Kidney epithelial cell (primary cell): Measurements from ENCODE around the gene PLXNA4. TPM values are rescaled to one million over a fixed set of nuclear protein-coding genes. Genes with fewer than 3 reads are reported as not detected.

Experiments used
- DNase-seq: peaks from one replicate; pipeline ENCODE4 v3.0.0-alpha.2; 2010; ENCODE audit warnings: low read depth
- H3K27me3 ChIP-seq: 2 replicates; pipeline ENCODE4 v1.6.0; 2011; ENCODE audit warnings: low read length; ENCODE audit not compliant: control insufficient read depth, insufficient read depth
- H3K36me3 ChIP-seq: 2 replicates; pipeline ENCODE4 v1.5.1; 2011; ENCODE audit warnings: low read length; ENCODE audit not compliant: control insufficient read depth, insufficient read depth
- H3K4me3 ChIP-seq: 2 replicates; pipeline ENCODE4 v1.5.1; 2011; ENCODE audit warnings: low read depth, mild to moderate bottlenecking, control low read depth, low read length
- total RNA-seq: library from RNA; depleted of rRNA; stranded (reverse); fragments of >200 nt; gene quantifications from 2 replicates; pipeline ENCODE4 v1.2.3, GENCODE V29; 2015
- TF ChIP-seq, protein P1 (sequence below): IDR thresholded peaks from 2 replicates; pipeline ENCODE4 v1.5.1; 2011; ENCODE audit warnings: mild to moderate bottlenecking, moderate library complexity, low read length, control low read depth, inconsistent platforms; ENCODE audit not compliant: insufficient read depth, poor library complexity, severe bottlenecking

The PLXNA4 gene
- total RNA-seq, 1 donor from 2014 or later: 5.9 TPM

DNA sequence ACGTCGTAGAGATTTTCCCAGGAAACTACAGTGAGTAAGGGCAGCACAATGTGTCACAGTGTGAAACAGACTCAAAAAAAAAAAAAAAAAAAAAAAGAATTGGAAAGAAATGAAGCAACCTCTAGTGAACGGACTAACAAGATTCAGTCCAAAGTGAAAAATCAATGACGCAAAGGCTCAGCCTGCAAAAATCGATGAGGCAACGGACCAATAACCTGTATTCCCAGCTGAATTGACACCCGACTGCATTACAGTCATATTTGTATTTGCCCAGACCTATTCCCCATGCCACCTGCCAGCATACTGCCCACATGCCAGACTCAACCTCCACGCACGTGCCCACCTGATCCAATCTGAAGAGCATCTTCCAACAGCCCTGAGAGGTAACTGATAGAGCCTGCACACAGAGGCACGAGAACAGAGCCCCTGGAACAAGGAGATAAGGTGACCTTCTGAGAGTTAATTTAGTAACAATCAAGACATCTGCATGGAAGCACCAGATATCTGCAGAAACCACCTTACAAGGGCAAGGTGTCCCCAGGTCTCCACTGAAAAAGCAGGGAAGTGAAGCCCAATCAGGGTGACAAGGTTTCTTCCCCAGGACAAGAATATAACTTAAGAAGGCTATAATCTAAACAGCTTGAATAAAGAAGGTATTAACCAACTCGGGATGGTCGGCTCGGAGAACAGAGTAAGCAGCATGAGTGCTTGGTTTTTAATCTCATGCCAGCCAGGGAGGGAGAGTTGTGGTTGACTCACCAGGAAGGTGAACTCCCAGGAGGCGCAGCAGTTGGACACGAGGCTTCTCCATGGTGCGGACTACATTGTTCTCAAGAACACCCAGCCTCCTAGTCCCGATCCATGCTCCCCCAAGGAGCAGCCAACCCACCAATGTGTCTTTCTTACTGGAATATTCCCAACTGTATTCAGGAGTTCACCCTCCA is 48.5 kb downstream of the PLXNA4 start:
- Histone ChIP-seq H3K4me3 (no peak overlapping the region), H3K27me3 (no peaks in the 10 kb centered on the region), H3K36me3 (no peaks in the 10 kb centered on the region)
- TF ChIP-seq, protein P1, sequence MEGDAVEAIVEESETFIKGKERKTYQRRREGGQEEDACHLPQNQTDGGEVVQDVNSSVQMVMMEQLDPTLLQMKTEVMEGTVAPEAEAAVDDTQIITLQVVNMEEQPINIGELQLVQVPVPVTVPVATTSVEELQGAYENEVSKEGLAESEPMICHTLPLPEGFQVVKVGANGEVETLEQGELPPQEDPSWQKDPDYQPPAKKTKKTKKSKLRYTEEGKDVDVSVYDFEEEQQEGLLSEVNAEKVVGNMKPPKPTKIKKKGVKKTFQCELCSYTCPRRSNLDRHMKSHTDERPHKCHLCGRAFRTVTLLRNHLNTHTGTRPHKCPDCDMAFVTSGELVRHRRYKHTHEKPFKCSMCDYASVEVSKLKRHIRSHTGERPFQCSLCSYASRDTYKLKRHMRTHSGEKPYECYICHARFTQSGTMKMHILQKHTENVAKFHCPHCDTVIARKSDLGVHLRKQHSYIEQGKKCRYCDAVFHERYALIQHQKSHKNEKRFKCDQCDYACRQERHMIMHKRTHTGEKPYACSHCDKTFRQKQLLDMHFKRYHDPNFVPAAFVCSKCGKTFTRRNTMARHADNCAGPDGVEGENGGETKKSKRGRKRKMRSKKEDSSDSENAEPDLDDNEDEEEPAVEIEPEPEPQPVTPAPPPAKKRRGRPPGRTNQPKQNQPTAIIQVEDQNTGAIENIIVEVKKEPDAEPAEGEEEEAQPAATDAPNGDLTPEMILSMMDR: no peak
- DNase-seq: no peak

DNA sequence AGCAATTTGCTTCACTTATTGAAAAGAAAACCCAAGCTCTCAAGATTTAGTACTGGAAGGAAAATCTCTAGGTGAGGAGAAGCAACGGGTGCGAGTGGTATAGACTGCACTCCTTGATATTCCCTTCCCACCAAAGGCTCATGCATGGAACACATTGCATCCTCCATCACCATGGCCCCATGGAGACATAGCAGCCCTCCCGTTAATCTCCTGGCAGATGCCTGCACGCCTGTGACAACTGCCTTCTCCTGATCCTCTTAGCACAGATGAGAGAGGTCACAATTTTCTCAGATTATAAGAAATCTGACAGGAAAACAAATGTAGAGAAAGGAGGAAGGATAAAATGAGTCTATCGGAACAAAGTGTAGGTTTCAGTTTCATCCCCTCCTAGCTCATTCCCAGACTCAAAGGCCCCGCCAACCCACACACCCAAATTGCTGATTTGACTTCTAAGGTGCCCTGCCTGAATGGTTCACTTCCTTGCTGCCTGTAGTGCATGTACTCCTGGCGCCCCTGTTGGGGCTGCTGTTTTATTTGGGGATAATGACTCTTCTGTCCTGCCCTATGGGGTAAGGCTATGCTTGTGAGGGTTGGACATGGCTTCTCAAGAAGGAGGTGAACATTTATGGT is 50.0 kb downstream of the PLXNA4 start:
- TF ChIP-seq, protein P1: no peak
- Histone ChIP-seq H3K36me3 (no peaks in the 10 kb centered on the region), H3K4me3 (no peak overlapping the region), H3K27me3 (no peaks in the 10 kb centered on the region)
- no peak for DNase-seq

DNA sequence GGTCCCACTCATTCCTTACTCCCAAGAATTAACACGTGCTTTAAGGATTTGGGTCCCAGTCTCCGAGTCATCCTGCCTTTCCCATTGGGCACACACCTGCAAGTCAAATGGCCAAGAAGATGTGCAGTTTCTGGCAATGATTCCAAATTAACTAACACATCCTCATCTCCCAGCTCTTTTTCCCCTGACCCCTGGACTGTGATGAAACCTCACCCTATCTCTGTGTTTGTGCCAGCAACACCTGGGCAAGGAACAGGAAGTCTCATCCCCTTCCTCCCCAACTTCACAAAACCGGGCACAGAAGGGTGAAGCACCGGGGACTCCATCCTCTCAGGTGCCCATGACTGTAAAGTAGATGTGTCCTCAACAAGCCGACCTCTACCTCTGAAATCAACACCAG is 54.8 kb downstream of the PLXNA4 start:
- TF ChIP-seq, protein P1: no peak

DNA sequence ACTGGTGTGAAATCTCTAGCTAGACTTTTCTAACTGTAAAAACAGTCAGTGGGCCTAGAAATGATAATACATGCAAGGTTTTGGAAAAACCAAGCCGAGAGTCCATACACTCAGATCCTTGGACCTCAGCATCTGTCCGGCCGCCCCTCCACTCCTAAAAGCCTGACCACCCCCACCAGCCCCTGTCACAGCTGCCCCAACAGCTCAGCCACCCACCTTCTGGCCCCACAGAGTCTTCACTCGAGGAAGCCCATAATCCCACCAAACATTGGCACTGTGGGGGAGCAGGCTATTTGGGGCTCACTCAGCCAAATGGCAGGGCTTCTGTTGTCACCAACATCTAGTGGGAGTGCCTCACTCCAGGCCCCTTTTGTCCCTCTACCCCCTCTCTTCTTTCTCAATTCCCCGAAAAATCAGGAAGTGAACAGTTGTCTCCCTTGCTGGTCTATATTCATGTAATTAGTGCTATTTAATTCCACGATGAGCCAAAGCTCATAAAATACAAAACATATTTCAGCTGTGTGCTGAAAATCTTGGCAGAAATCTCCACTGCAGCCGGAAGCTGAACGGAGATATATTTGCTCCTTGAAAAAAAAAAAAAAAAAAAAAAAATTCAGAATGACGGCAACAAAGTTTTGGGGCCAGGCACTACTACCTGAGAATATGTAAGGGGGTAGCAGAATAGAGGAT is 55.5 kb downstream of the PLXNA4 start:
- no peak overlapping the region for H3K4me3 ChIP-seq
- DNase-seq: no peak
- H3K36me3 ChIP-seq: no peaks in the 10 kb centered on the region
- H3K27me3 ChIP-seq: no peaks in the 10 kb centered on the region
- TF ChIP-seq, protein P1: no peak

More for the DNA sequence above, 54.8 kb downstream of the PLXNA4 start:
- DNase-seq: no peak
- no peak overlapping the region for H3K4me3 ChIP-seq
- no peaks in the 10 kb centered on the region for H3K36me3 ChIP-seq
- H3K27me3 ChIP-seq: no peaks in the 10 kb centered on the region

DNA sequence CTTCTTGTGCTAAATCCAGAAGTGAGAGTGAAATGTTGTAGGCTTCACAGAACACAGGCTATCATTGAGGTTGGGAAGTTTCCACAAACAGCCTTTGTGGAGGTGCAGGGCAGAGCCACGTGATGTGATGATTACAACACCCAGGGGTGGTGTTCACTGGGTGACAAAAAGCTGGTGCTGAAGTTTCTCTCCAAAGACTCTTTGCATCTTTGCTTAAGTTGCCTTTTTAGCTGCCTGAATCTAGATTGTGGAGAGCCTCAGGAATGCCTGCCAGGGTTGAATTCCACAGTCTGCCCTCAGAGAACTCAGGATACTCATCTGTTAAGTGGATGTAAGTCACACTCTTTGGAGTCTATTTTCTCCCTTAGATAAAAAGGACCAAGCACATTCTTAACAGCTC is 56.3 kb downstream of the PLXNA4 start:
- H3K36me3 ChIP-seq: no peaks in the 10 kb centered on the region
- H3K4me3 ChIP-seq: no peak overlapping the region
- TF ChIP-seq, protein P1: no peak
- no peak for DNase-seq
- no peaks in the 10 kb centered on the region for H3K27me3 ChIP-seq
